Skeletal muscle tissue (tissue), 4 donors: Measurements from ENCODE around the gene MEA1. TPM values are rescaled to one million over a fixed set of nuclear protein-coding genes. Genes with fewer than 3 reads are reported as not detected.
A peak's percentile ranks its signal among the peaks of the same experiment; 100 is the strongest.

Experiments used
- H3K27ac ChIP-seq: one replicate; pipeline ENCODE4 v1.7.0; 2013; ENCODE audit warnings: mild to moderate bottlenecking, low read depth, low read length, inconsistent platforms
- H3K27me3 ChIP-seq, 3 donors: one replicate each; pipeline ENCODE4 v1.7.0; 2013; ENCODE audit warnings: low read length in 3 of 3; ENCODE audit not compliant: control insufficient read depth in 3 of 3, insufficient read depth in 3 of 3
- H3K36me3 ChIP-seq, 3 donors: one replicate each; pipeline ENCODE4 v1.7.0; 2013; ENCODE audit warnings: low read length in 3 of 3; ENCODE audit not compliant: control insufficient read depth in 3 of 3, insufficient read depth in 3 of 3
- H3K4me1 ChIP-seq, 3 donors: one replicate each; pipeline ENCODE4 v1.7.0; 2013; ENCODE audit warnings: low read length in 3 of 3, mild to moderate bottlenecking in 3 of 3; ENCODE audit not compliant: control insufficient read depth in 3 of 3, insufficient read depth in 3 of 3
- H3K4me3 ChIP-seq, 3 donors: one replicate each; pipeline ENCODE4 v1.7.0; 2013; ENCODE audit warnings: low read length in 3 of 3
- H3K9ac ChIP-seq, 3 donors: one replicate each; pipeline ENCODE4 v1.7.0; 2013; ENCODE audit warnings: low read length in 3 of 3, mild to moderate bottlenecking in 3 of 3, moderate library complexity in 2 of 3, low read depth in 1 of 3
- H3K9me3 ChIP-seq, 3 donors: one replicate each; pipeline ENCODE4 v1.7.0; 2013; ENCODE audit warnings: low read length in 3 of 3; ENCODE audit not compliant: control insufficient read depth in 3 of 3
- total RNA-seq: library from RNA; depleted of rRNA; stranded (reverse); fragments of >200 nt; gene quantifications from one replicate; pipeline ENCODE4 v1.2.3, GENCODE V29; 2014
- donor health status: Osteomylitis.

MEA1 gene
- 29.7 TPM for total RNA-seq

- H3K4me1 ChIP-seq, result peaks cover 56 to 62% (median 58%) of the 10 kb centered on the region in 3 donors
- H3K36me3 ChIP-seq, result peaks cover 47 to 53% (median 50%) of the 10 kb centered on the region in 3 donors
Observed at GRCh38 chr6:43013843-43014433, at the start of gene MEA1, which contains the start of gene KLHDC3. TSS of gene MEA1 (minus strand) at chr6:43013946. CDS start at chr6:43013813, 133 bp downstream. TSS of gene KLHDC3 (plus strand) at chr6:43014249. CDS start at chr6:43017193, 2,944 bp downstream.

GRCh38 chr6:43062818-43063217, 49.1 kb upstream of the MEA1 start:
- Histone ChIP-seq H3K9me3 (no peaks in the 10 kb centered on the region), H3K27ac (no peak overlapping the region), H3K36me3 (peaks cover 27 to 41% (median 40%) of the 10 kb centered on the region in 3 donors), H3K27me3 (no peaks in the 10 kb centered on the region), H3K4me1 (peaks cover 24 to 31% (median 24%) of the 10 kb centered on the region in 3 donors), H3K4me3 (no peak overlapping the region), H3K9ac (no peak overlapping the region)

More at GRCh38 chr6:43013843-43014433, at the start of gene MEA1, which contains the start of gene KLHDC3:
- Histone ChIP-seq H3K9ac (peak within 1 kb of the TSS; percentile 79 to 97 (median 87)), H3K27ac (peak within 1 kb of the TSS; percentile 92), H3K4me3 (peak within 1 kb of the TSS; percentile 81 to 94 (median 88)), H3K27me3 (no peaks in the 10 kb centered on the region), H3K9me3 (no peaks in the 10 kb centered on the region)

- no peak overlapping the region for H3K4me3 ChIP-seq
- peaks cover 24 to 34% (median 27%) of the 10 kb centered on the region in 3 donors for H3K4me1 ChIP-seq
- no peak overlapping the region for H3K9ac ChIP-seq
- no peaks in the 10 kb centered on the region for H3K27me3 ChIP-seq
- H3K27ac ChIP-seq, result no peak overlapping the region
- no peaks in the 10 kb centered on the region for H3K9me3 ChIP-seq
- H3K36me3 ChIP-seq, result peaks cover 29 to 44% (median 42%) of the 10 kb centered on the region in 3 donors
Observed at GRCh38 chr6:43061861-43062260, 48.1 kb upstream of the MEA1 start.

GRCh38 chr6:43060755-43061633, 47.2 kb upstream of the MEA1 start:
- Histone ChIP-seq H3K9me3 (no peaks in the 10 kb centered on the region), H3K27ac (no peak overlapping the region), H3K27me3 (no peaks in the 10 kb centered on the region), H3K4me1 (peaks cover 24 to 34% (median 27%) of the 10 kb centered on the region in 3 donors), H3K4me3 (peak overlapping the region; percentile 92 to 99 (median 98)), H3K9ac (peak overlapping the region; percentile 15 to 94 (median 94)), H3K36me3 (peaks cover 26 to 40% (median 38%) of the 10 kb centered on the region in 3 donors)

GRCh38 chr6:43060034-43060754, 46.4 kb upstream of the MEA1 start:
- H3K27ac ChIP-seq, result peak overlapping the region; percentile 87
- peak overlapping the region; percentile 94 to 98 (median 94) for H3K9ac ChIP-seq
- peaks cover 24 to 34% (median 27%) of the 10 kb centered on the region in 3 donors for H3K4me1 ChIP-seq
- no peaks in the 10 kb centered on the region for H3K27me3 ChIP-seq
- H3K36me3 ChIP-seq, result peaks cover 25 to 40% (median 40%) of the 10 kb centered on the region in 3 donors
- no peaks in the 10 kb centered on the region for H3K9me3 ChIP-seq
- H3K4me3 ChIP-seq, result peak overlapping the region; percentile 92 to 99 (median 98)

- peak within 1 kb of the TSS; percentile 87 for H3K27ac ChIP-seq
- H3K4me3 ChIP-seq, result peak within 1 kb of the TSS; percentile 94 to 99 (median 98)
- peaks cover 22 to 37% (median 36%) of the 10 kb centered on the region in 3 donors for H3K36me3 ChIP-seq
- peak within 1 kb of the TSS; percentile 94 to 99 (median 97) for H3K9ac ChIP-seq
- H3K27me3 ChIP-seq, result no peaks in the 10 kb centered on the region
- H3K9me3 ChIP-seq, result no peaks in the 10 kb centered on the region
- peaks cover 26 to 34% (median 28%) of the 10 kb centered on the region in 3 donors for H3K4me1 ChIP-seq
Observed at GRCh38 chr6:43059168-43060033, 45.7 kb upstream of the MEA1 start, which contains the start of the genes KLC4 and MRPL2. TSS of gene KLC4 (plus strand) at chr6:43059631. CDS start at chr6:43061336, 1,705 bp downstream. TSS of gene MRPL2 (minus strand) at chr6:43059434. CDS start at chr6:43059381, 53 bp downstream.

- peak overlapping the region; percentile 94 to 99 (median 98) for H3K4me3 ChIP-seq
- no peaks in the 10 kb centered on the region for H3K9me3 ChIP-seq
- H3K36me3 ChIP-seq, result peaks cover 22 to 30% (median 29%) of the 10 kb centered on the region in 3 donors
- peak overlapping the region; percentile 87 for H3K27ac ChIP-seq
- peaks cover 30 to 39% (median 33%) of the 10 kb centered on the region in 3 donors for H3K4me1 ChIP-seq
- no peaks in the 10 kb centered on the region for H3K27me3 ChIP-seq
- H3K9ac ChIP-seq, result peak overlapping the region; percentile 93 to 99 (median 97)
Observed at GRCh38 chr6:43058531-43058930, 44.8 kb upstream of the MEA1 start.

GRCh38 chr6:43055966-43056365, 42.2 kb upstream of the MEA1 start:
- no peaks in the 10 kb centered on the region for H3K9me3 ChIP-seq
- H3K9ac ChIP-seq, result no peak overlapping the region
- H3K4me1 ChIP-seq, result peaks cover 34 to 54% (median 42%) of the 10 kb centered on the region in 3 donors
- no peak overlapping the region for H3K27ac ChIP-seq
- peaks cover 15 to 20% (median 18%) of the 10 kb centered on the region in 3 donors for H3K36me3 ChIP-seq
- H3K27me3 ChIP-seq, result no peaks in the 10 kb centered on the region
- no peak overlapping the region for H3K4me3 ChIP-seq
